ENCODE results near the gene ATG7. TPM values are rescaled to one million over a fixed set of nuclear protein-coding genes. Genes with fewer than 3 reads are reported as not detected.
"Not testable (repeated sequence)": the region's sequence is repeated elsewhere in the genome, so short reads cannot be mapped to it uniquely, and the experiment has no call there.

The ATG7 gene
- polyA plus RNA-seq, 3 donors, result 8.4 to 17.9 (median 14.9) TPM

GRCh38 chr3:11559816-11560633 is 287.8 kb downstream of the ATG7 start:
- WGBS, 3 donors, result 64 to 76% (median 68%) methylated on average over 14 to 15 of the region's 15 CpGs
- no peak overlapping the region for H3K27ac ChIP-seq (ENCODE audit: low read depth, low read length)

DNA sequence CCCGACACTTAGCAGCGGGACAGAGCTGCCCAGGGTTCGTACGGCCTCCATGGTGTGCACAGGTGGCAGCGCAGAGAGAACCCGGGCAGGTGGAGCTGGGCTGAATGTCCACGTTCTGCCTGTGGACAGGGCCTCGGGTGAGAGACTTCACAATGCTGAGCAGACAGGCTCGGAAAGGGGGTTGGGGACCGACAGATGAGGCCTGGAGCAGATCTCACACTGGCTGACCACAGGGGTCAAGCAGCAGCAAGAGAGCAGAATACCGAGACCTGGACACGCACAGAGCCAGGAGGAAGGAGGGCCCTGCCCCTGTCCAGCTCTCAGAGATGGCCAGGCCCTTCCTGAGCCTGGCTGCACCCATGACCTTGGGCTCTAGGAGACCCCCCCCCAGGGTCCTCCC is 288.5 kb downstream of the ATG7 start:
- WGBS, 3 donors, result 87 to 93% (median 88%) methylated on average over 12 of the region's 12 CpGs
- H3K27ac ChIP-seq (ENCODE audit: low read depth, low read length), result no peak overlapping the region

DNA sequence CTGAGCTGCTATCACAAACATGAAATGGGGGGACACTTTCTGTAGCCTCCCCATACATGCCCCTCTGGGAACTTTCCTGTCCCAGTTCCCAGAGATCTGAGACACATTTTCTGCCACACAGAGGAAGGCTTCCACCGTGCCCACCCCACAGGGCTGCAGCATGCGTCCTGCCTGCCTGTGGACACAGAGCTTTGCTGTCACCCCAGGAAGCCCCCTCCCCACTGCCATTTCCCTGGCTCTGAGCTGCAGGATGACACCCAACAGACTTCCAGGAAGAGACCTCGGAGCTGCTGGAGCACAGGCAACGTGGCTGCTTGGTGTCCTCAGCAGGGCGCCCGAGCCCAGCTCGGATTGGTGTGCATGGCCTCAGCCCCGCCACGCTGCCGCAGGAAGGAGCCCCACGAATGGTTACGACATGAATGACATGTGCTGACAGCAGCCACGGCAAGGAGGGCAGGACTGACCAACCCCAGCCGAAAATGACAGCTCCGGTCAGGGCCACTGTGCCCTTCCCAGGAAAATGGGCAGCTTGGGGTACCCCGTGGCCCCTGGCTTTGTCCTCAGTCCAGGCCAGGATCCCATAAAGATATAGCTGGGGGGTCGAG is 290.2 kb downstream of the ATG7 start:
- WGBS, 3 donors, result 82 to 89% (median 84%) methylated on average over 17 of the region's 17 CpGs
- no peak overlapping the region for H3K27ac ChIP-seq (ENCODE audit: low read depth, low read length)

DNA sequence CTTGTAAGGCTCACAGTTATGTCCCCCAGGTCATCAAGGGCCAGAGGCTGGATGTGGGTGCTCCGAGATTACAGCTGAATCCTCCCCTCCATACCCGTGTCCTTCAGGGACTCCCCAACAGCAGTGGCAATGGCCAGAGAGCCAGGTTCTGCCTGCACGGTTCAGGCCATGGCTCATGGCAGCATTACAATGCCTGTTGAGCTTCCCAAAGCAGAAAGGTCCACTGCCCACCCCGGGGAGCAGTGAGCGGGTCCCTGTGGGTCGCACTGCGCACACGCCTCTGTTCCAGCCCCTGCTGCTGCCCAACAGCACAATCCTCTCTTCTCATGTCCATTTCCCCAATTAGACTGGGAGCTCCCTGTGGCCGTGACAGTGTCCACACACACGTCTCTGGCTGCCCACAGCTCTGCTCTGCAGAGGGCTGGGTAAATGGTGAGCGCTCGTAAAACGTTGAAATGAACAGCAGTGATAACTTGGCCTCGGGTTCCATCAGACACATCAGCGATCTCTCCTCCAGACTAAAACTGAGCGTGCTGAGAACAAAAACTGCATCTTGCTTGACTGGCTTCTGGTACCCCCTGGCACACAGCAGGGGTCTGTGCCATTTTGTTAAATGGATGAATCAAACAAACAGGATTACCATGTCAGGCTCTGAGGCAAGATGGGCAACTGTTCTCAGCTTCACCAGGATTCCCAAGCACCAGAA is 291.1 kb downstream of the ATG7 start:
- 89 to 92% (median 89%) methylated on average over 16 of the region's 16 CpGs for WGBS, 3 donors
- no peak overlapping the region for H3K27ac ChIP-seq (ENCODE audit: low read depth, low read length)

GRCh38 chr3:11563865-11564185 is 291.6 kb downstream of the ATG7 start:
- no peak overlapping the region for H3K27ac ChIP-seq (ENCODE audit: low read depth, low read length)
- whole genome bisulfite sequencing, 3 donors, result 84 to 94% (median 86%) methylated on average over 7 of the region's 7 CpGs

- WGBS, 3 donors, result 92 to 94% (median 92%) methylated on average over 19 of the region's 19 CpGs
- no peak overlapping the region for H3K27ac ChIP-seq (ENCODE audit: low read depth, low read length)
These were observed 292.4 kb downstream of the ATG7 start for GRCh38 chr3:11564577-11565001.

- 84 to 94% (median 93%) methylated on average over 16 of the region's 16 CpGs for WGBS, 3 donors
- no peak overlapping the region for H3K27ac ChIP-seq (ENCODE audit: low read depth, low read length)
These were observed 292.9 kb downstream of the ATG7 start for GRCh38 chr3:11565072-11565471.

DNA sequence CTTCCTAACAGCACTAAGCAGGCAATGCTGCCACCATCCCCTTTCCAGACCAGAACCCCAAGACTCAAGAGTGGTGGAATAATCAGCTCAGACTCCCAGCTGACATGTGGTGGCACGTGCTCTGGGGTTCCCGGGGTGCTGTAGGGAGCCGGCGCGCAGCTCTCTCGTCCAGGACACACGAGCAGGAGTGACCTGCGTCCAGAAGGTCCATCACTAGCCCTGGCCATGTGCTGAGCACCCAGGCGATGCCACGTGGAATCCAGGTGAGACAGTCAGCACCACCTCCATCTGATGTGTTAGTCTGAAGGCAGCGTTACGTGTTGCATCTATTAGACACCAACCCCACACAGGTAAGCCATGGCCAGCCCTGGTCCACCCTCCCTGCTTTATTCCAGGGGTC is 293.3 kb downstream of the ATG7 start:
- 93 to 96% (median 96%) methylated on average over 12 of the region's 12 CpGs for WGBS, 3 donors
- H3K27ac ChIP-seq (ENCODE audit: low read depth, low read length), result no peak overlapping the region

DNA sequence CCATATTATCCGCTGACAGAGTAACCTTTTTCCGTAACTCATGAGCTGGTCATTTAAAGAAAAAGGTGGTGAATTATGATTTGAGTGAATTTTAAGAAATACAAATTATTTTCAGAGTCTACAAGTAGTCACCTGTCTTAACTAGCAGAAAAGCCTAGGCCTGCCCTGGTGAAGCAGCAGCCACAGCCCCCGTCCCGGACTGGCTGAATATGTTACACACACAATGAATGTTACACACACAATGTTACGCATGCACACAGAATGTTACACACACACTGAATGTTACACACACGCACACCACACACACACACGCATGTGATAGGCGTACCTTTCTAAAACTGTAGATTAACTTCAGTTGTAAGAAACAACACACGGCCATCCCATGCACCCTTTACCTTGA is 293.7 kb downstream of the ATG7 start:
- WGBS, 3 donors, result 94 to 97% (median 97%) methylated on average over 9 of the region's 9 CpGs
- H3K27ac ChIP-seq (ENCODE audit: low read depth, low read length), result no peak overlapping the region

DNA sequence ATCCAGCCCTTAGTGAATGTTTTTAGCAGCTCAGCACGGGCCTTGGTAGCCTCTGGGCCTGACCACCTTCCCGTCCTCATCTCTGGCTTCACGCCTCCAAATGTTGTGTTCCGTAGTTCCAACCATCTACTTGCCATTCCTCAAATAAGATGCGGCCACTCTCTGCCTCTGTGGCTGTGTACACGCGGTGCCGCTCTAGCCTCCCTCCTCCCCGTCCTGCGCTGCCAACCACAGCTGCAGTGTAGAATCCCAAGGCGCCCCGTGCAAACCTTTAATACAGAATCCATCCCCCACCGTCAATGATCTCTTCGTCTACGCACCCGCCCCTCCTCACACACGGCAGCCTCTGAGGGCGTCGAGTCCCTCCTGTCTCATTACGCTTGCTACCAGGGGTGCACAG is 294.3 kb downstream of the ATG7 start:
- WGBS, 3 donors, result 95 to 97% (median 96%) methylated on average over 20 of the region's 20 CpGs

GRCh38 chr3:11566916-11567315 is 294.7 kb downstream of the ATG7 start:
- WGBS, 3 donors, result 90 to 92% (median 92%) methylated on average over 17 of the region's 17 CpGs
- H3K27ac ChIP-seq (ENCODE audit: low read depth, low read length), result no peak overlapping the region

More for the DNA sequence above, 294.3 kb downstream of the ATG7 start:
- H3K27ac ChIP-seq (ENCODE audit: low read depth, low read length), result no peak overlapping the region

GRCh38 chr3:11567516-11568467 is 295.6 kb downstream of the ATG7 start:
- WGBS, 3 donors, result 83 to 90% (median 87%) methylated on average over 25 to 27 of the region's 27 CpGs
- peak overlapping the region; percentile 79 for H3K27ac ChIP-seq (ENCODE audit: low read depth, low read length)

- WGBS, 3 donors, result 49 to 70% (median 57%) methylated on average over 29 of the region's 29 CpGs
These were observed 296.4 kb downstream of the ATG7 start for GRCh38 chr3:11568503-11569155.

GRCh38 chr3:11569156-11569741 is 297.1 kb downstream of the ATG7 start:
- H3K27ac ChIP-seq (ENCODE audit: low read depth, low read length), result peak overlapping the region; percentile 82
- 86 to 88% (median 87%) methylated on average over 13 of the region's 13 CpGs for WGBS, 3 donors

More at GRCh38 chr3:11568503-11569155, 296.4 kb downstream of the ATG7 start:
- H3K27ac ChIP-seq (ENCODE audit: low read depth, low read length), result peak overlapping the region; percentile 82

- peak overlapping the region; percentile 51 for H3K27ac ChIP-seq (ENCODE audit: low read depth, low read length)
- 51 to 81% (median 65%) methylated on average over 13 of the region's 13 CpGs for WGBS, 3 donors
These were observed 298.1 kb downstream of the ATG7 start for GRCh38 chr3:11570251-11570650.

DNA sequence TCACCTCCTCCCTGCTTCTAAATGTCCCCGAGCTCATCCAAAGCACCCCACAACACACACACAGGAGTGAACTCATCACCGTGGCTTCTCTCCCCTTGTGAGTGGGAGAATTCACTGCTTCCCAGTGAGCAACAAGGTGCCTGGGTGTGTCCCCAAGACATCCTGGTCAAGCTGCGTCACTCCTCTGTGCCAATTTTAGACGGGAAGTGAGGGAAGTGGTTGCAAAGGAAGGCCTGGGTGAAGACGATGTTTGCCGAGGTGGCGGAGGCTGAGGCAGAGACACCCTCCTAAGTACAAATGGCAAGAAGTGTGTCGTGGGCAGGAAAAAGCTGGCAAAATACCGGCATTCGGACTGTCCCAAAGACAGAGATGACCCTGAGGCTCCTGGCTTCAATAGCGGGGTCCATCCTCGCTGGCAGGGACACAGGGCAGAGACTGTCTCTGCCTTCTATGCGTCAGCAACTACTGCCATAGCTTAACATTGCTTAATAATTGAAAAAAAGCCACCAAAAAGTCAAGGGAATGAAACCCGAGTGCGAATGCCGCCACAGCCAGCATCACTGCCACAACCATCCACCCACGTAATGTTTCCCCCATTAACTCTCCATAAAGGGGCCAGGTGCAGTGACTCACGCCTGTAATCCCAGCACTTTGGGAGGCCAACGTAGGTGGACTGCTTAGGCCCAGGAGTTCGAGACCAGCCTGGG is 298.7 kb downstream of the ATG7 start:
- 64 to 86% (median 67%) methylated on average over 20 of the region's 20 CpGs for WGBS, 3 donors
- H3K27ac ChIP-seq (ENCODE audit: low read depth, low read length), result no peak overlapping the region

DNA sequence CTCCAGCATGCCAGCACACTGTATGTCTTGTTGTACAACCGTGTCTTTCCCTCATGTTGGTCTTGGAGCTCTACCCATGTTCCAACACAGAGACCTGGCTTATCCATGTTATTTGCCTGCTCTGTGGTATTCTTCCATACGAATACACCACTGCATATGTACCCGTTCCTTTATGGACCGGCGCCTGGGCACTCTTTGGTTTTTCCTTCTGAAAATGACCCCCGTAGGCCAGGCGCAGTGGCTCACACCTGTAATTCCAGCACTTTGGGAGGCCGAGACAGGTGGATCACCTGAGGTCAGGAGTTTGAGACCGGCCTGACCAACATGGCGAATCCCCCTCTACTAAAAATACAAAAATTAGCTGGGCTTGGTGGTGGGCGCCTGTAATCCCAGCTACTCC is 300.5 kb downstream of the ATG7 start:
- WGBS, 3 donors, result 94 to 97% (median 97%) methylated on average over 11 of the region's 11 CpGs
- not testable (repeated sequence) for H3K27ac ChIP-seq (ENCODE audit: low read depth, low read length)

Measured in adipose tissue (tissue), 3 donors.